HEK293T (cell line): ENCODE data around the gene LSS.
"Not testable (repeated sequence)": the region's sequence is repeated elsewhere in the genome, so short reads cannot be mapped to it uniquely, and the experiment has no call there.

Experiments
- CTCF ChIA-PET: fragments of 350-600 bp; formaldehyde crosslinking; extraction: SDS; loops from one replicate; lab custom pipeline; 2021; ENCODE audit warnings: antibody characterized with exemption, inconsistent platforms; lab: Yijun Ruan, JAX
- POLR2A ChIA-PET: fragments of 350-600 bp; formaldehyde crosslinking; extraction: SDS; loops from one replicate; lab custom pipeline; 2020; ENCODE audit warnings: antibody characterized with exemption, inconsistent platforms; lab: Yijun Ruan, JAX
- DNase-seq: peaks from one replicate; pipeline ENCODE4 v3.0.0; 2012; ENCODE audit warnings: mixed read lengths; ENCODE audit errors: extremely low spot score
- ARNT ChIP-seq: fragments of 450-650 bp; IDR thresholded peaks from 2 replicates; pipeline ENCODE4 v1.6.1; 2017; ENCODE audit warnings: mild to moderate bottlenecking
- BHLHE40 ChIP-seq: fragments of 450-650 bp; IDR thresholded peaks from 2 replicates; pipeline ENCODE4 v1.6.1; 2016; ENCODE audit warnings: mild to moderate bottlenecking, moderate library complexity, borderline replicate concordance
- CTBP1 ChIP-seq: fragments of 450-650 bp; IDR thresholded peaks from 2 replicates; pipeline ENCODE4 v1.6.1; 2016; ENCODE audit warnings: borderline replicate concordance
- ELF4 ChIP-seq: fragments of 450-650 bp; IDR thresholded peaks from 2 replicates; pipeline ENCODE4 v1.6.1; 2017; ENCODE audit warnings: antibody characterized with exemption
- FOXA1 ChIP-seq: fragments of 450-650 bp; IDR thresholded peaks from 2 replicates; pipeline ENCODE4 v1.6.1; 2016; ENCODE audit warnings: mild to moderate bottlenecking
- FOXK2 ChIP-seq: fragments of 450-650 bp; IDR thresholded peaks from 2 replicates; pipeline ENCODE4 v1.6.1; 2016; ENCODE audit warnings: mild to moderate bottlenecking
- FOXM1 ChIP-seq: fragments of 450-650 bp; IDR thresholded peaks from 2 replicates; pipeline ENCODE4 v1.6.1; 2017; ENCODE audit warnings: mild to moderate bottlenecking, borderline replicate concordance
- HDGF ChIP-seq: fragments of 450-650 bp; IDR thresholded peaks from 2 replicates; pipeline ENCODE4 v1.6.1; 2017; ENCODE audit warnings: antibody characterized with exemption, borderline replicate concordance
- L3MBTL2 ChIP-seq: fragments of 450-650 bp; conservative IDR thresholded peaks from 2 replicates; pipeline ENCODE4 v1.6.1; 2016; ENCODE audit warnings: mild to moderate bottlenecking
- LEF1 ChIP-seq: fragments of 450-650 bp; IDR thresholded peaks from 2 replicates; pipeline ENCODE4 v1.6.1; 2017; ENCODE audit warnings: mild to moderate bottlenecking, borderline replicate concordance
- NFRKB ChIP-seq: fragments of 450-650 bp; IDR thresholded peaks from 2 replicates; pipeline ENCODE4 v1.6.1; 2016; ENCODE audit warnings: mild to moderate bottlenecking, moderate library complexity
- SP1 ChIP-seq: fragments of 450-650 bp; IDR thresholded peaks from 2 replicates; pipeline ENCODE4 v1.6.1; 2017
- SUZ12 ChIP-seq: fragments of 450-650 bp; IDR thresholded peaks from 2 replicates; pipeline ENCODE4 v1.6.1; 2016; ENCODE audit warnings: mild to moderate bottlenecking
- TARDBP ChIP-seq: fragments of 450-650 bp; IDR thresholded peaks from 2 replicates; pipeline ENCODE4 v1.6.1; 2016
- ZNF384 ChIP-seq: fragments of 450-650 bp; IDR thresholded peaks from 2 replicates; pipeline ENCODE4 v1.6.1; 2016
- TF ChIP-seq, protein P1 (sequence below): fragments of 450-650 bp; IDR thresholded peaks from 2 replicates; pipeline ENCODE4 v1.6.1; 2016

The LSS gene

DNA sequence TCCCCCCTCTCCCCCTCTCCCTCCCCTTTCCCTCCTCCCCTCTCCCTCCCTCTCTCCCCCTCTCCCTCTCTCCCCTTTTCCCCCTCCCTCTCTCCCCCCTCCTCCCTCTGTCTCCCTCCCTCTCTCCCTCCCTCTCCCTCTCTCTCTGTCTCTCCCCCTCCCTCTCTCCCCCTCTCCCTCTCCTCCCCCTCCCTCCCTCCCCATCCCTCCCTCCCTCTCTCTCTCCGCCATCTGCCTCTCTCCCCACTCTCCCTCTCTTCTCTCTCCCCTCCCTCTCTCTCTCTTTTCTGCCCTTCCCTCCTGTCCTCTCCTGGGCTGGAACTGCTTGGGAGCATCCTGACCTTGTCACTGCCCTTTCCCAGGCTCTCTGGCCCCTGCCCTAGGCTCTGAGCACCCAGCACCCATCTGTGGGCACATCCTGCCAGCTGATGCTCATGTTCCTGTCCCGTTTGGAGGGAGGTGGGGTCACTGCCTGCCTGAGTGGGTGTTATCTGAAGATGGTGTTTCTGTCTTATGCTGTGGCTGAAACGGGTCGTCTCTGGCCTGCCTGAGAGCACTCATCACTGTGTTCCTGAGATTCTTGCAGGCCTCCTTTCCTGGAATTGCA lies 84.0 kb downstream of the LSS start:
- POLR2A ChIA-PET, result no interaction called here
- no peak for DNase-seq
- CTCF ChIA-PET, result interaction anchor here (1.4 kb wide), 2 partner anchors 15 to 27 kb away, joined by 5 read pairs; no protein-coding TSS in a partner anchor
- TF ChIP-seq L3MBTL2 (no peak), ZNF384 (no peak), LEF1 (no peak), NFRKB (no peak), ARNT (no peak), FOXM1 (no peak), ELF4 (no peak), HDGF (no peak), TARDBP (no peak), CTBP1 (no peak), SUZ12 (no peak), FOXA1 (no peak), SP1 (no peak), BHLHE40 (no peak), FOXK2 (no peak)
- TF ChIP-seq, protein P1, sequence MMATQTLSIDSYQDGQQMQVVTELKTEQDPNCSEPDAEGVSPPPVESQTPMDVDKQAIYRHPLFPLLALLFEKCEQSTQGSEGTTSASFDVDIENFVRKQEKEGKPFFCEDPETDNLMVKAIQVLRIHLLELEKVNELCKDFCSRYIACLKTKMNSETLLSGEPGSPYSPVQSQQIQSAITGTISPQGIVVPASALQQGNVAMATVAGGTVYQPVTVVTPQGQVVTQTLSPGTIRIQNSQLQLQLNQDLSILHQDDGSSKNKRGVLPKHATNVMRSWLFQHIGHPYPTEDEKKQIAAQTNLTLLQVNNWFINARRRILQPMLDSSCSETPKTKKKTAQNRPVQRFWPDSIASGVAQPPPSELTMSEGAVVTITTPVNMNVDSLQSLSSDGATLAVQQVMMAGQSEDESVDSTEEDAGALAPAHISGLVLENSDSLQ, result no peak

DNA sequence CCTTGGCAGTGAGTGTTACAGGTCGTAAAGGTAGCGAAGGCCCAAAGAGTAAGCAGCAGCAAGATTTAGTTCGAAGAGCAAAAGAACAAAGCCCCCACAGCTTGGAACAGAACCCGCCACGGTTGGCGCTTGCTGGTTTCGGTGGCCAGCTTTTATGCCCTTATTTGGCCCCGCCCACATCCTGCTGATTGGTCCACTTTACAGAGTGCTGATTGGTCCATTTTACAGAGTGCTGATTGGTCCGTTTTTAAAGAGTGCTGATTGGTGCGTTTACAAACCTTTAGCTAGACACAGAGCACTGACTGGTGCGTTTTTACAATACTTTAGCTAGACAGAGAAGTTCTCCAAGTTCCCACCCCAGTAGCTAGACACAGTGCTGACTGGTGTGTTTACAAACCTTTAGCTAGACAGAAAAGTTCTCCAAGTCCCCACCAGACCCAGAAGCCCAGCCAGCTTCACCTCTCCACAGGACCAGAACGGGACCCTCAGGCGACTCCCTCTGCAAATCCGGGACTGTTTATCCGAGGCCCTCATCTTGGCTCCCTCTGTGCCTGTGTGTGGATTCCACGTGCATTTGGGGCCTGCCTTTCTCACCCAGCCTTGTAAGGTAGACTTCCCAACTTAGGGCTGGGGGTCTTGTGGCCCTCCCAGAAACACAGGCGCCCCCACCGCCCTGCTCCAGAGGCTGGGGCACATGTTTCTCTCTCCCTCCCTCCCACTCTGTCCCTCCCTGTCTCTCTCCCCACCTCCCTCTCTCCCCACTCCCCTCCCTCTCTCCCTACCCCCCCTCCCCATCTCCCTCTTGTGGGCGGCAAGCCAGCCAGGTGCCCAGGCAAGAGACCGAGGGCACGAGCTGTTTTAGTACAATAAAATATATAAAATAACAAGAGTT lies 85.7 kb downstream of the LSS start:
- POLR2A ChIA-PET, result interaction anchor here (0.6 to 1.5 kb wide), 13 partner anchors 10 to 493 kb away, joined by 3 to 12 read pairs (median 3); partner anchors contain the start of genes COL6A1, LSS, MCM3AP and YBEY
- DNase-seq, result no peak
- CTCF ChIA-PET, result interaction anchor here (0.8 to 1.7 kb wide), 9 partner anchors 10 to 182 kb away, joined by 3 to 14 read pairs (median 5); no protein-coding TSS in a partner anchor
- TF ChIP-seq SP1 (no peak), FOXK2 (no peak), CTBP1 (no peak), L3MBTL2 (no peak), SUZ12 (no peak)

DNA sequence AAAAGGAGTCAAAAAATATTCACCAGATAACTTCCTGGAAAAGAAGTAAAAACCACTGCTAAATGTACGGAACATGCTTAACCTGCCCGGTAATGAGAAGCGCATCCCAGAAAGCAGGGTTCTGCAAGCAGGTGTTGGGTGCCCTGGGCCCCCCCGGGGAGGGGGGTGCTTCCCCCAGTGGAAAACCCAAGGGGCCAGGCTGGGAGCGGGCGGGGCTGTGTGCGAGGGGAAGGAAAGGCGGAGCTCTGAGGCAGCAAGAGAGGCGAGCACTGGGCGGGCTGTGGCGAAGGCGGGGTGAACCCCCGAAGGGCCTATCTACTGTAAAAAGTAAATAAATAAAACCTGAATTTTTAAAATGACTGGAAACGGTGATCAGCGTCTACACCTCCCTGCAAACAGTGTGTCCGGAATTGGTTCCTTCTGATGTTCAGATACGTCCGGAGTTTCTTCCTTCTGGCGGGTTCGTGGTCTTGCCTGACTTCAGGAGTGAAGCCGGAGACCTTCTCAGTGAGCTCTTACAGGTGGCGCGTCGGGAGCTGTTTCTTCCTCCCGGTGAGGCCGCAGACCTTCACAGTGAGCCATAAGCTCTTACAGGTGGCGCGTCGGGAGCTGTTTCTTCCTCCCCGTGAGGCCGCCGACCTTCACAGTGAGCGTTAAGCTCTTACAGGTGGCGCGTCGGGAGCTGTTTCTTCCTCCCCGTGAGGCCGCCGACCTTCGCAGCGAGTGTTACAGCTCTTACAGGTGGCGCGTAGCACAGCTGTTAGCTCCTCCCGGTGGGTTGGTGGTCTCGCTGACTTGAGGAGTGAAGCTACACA lies 86.6 kb downstream of the LSS start:
- POLR2A ChIA-PET, result interaction anchor here (1.2 kb wide), 1 partner anchor 494 kb away, joined by 3 read pairs; no protein-coding TSS in a partner anchor
- TF ChIP-seq L3MBTL2, result no peak
- TF ChIP-seq FOXA1, result no peak
- TF ChIP-seq FOXM1, result no peak
- no peak for TF ChIP-seq SUZ12
- TF ChIP-seq ELF4, result no peak
- TF ChIP-seq ZNF384, result no peak
- TF ChIP-seq NFRKB, result no peak
- no peak for TF ChIP-seq CTBP1
- TF ChIP-seq FOXK2, result no peak
- TF ChIP-seq, protein P1, result no peak
- no peak for TF ChIP-seq SP1
- no peak for TF ChIP-seq LEF1
- TF ChIP-seq TARDBP, result no peak
- TF ChIP-seq BHLHE40, result no peak
- TF ChIP-seq HDGF, result no peak

DNA sequence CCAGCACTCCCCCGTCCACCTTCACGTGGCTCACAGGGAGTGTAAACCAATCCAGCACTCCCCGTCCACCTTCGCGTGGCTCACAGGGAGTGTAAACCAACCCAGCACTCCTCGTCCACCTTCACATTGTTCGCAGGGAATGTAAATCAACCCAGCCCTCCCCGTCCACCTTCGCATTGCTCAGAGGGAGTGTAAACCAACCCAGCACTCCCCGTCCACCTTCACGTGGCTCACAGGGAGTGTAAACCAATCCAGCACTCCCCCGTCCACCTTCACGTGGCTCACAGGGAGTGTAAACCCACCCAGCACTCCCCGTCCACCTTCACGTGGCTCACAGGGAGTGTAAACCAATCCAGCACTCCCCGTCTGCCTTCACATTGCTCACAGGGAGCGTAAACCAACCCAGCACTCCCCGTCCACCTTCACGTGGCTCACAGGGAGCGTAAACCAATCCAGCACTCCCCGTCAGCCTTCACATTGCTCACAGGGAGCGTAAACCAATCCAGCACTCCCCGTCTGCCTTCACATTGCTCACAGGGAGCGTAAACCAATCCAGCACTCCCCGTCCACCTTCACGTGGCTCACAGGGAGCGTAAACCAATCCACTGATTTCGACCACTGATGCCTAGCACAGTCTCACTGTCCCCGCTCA lies 88.1 kb downstream of the LSS start:
- POLR2A ChIA-PET, DNase-seq: not testable (repeated sequence)
- CTCF ChIA-PET, result interaction anchor here (1.7 kb wide), 1 partner anchor 13 kb away, joined by 7 read pairs; no protein-coding TSS in a partner anchor

More for the DNA sequence above, 86.6 kb downstream of the LSS start:
- no peak for DNase-seq
- CTCF ChIA-PET, result interaction anchor here (1.7 kb wide), 1 partner anchor 11 kb away, joined by 7 read pairs; no protein-coding TSS in a partner anchor

DNA sequence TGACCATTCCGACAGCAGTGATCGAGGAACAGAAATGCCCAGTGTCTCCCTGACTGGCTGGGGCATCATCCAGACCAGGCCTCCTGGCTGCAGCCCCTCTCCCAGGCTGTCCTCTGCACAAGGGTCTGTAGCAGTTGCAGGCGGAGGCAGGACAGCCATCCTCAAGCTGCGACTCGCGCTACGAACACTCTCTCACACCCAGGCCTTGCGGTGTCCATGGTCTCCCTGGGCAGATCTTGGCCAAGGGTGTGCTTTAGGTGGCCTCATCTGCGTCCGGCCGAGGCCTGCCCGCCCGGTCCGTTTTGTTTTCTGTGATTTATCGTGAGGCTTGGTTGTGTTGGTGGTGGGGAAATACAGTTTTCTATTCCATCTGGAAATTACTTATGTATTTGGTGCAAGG lies 88.9 kb downstream of the LSS start:
- CTCF ChIA-PET, result interaction anchor here (0.6 kb wide), 1 partner anchor 206 kb away, joined by 3 read pairs; no protein-coding TSS in a partner anchor

More for the DNA sequence above, 88.9 kb downstream of the LSS start:
- TF ChIP-seq ARNT (no peak), BHLHE40 (no peak), SUZ12 (no peak), SP1 (no peak), CTBP1 (no peak), NFRKB (no peak), LEF1 (no peak), L3MBTL2 (no peak), FOXK2 (no peak), HDGF (no peak), FOXM1 (no peak), ZNF384 (no peak), TARDBP (no peak)
- TF ChIP-seq, protein P1, result no peak
- no peak for DNase-seq
- POLR2A ChIA-PET, result no interaction called here
